ENCODE data around the gene AHCYL2. TPM values are rescaled to one million over a fixed set of nuclear protein-coding genes. Genes with fewer than 3 reads are reported as not detected.

The AHCYL2 gene
- total and polyA plus RNA-seq, 2 donors (not counting 3 experiments of a cell fraction or from before 2014, with no cell fraction given) = 10.8 to 13.5 TPM

- BruUV-seq (replicated peaks) = no TSS peak
- no peaks in the 10 kb centered on the region for H3K4me1 ChIP-seq (ENCODE audit: control insufficient read depth, extremely low read depth, insufficient read depth, low read length)
- H3K9ac ChIP-seq (replicated peaks; ENCODE audit: extremely low read depth, insufficient read depth, low read length) = no peak overlapping the region
- CTCF ChIA-PET = no interaction called here
- POLR2A ChIA-PET = no interaction called here
- no peaks in the 10 kb centered on the region for H3K79me2 ChIP-seq (ENCODE audit: control insufficient read depth, insufficient read depth, low read length)
- H3K4me3 ChIP-seq (replicated peaks in 1 of 3; ENCODE audit: insufficient read depth in 1 of 3, low read depth in 1 of 3, low read length in 3 of 3) = no peak overlapping the region
- H4K20me1 ChIP-seq (replicated peaks; ENCODE audit: control insufficient read depth, extremely low read depth, insufficient read depth, low read length) = no peaks in the 10 kb centered on the region
- intact Hi-C loops (cut with micrococcal nuclease) (no loop called here), dilution Hi-C loops (cut with MboI; ENCODE audit: extremely low pct_ligation_motif_present, low sequenced_read_pairs) (no loop called here)
- H3K27me3 ChIP-seq (ENCODE audit: control insufficient read depth in 2 of 2, insufficient read depth in 2 of 2, low read length in 2 of 2) = no peaks in the 10 kb centered on the region
- no peaks in the 10 kb centered on the region for H3K36me3 ChIP-seq (ENCODE audit: control insufficient read depth in 2 of 2, extremely low read depth in 1 of 2, insufficient read depth in 2 of 2, low read length in 2 of 2)
- no peak overlapping the region for H3K27ac ChIP-seq (ENCODE audit: insufficient read depth, low read depth, low read length)
- no peak overlapping the region for H2AFZ ChIP-seq (ENCODE audit: low read depth, low read length)
- TF ChIP-seq EZH2 (IDR thresholded peaks at IDR 0.05; ENCODE audit: borderline replicate concordance, low read depth, low read length, severe bottlenecking) = no peak
- no peak for TF ChIP-seq FOS (IDR thresholded peaks at IDR 0.05; ENCODE audit: borderline replicate concordance, insufficient read depth, low read length)
- no peak for TF ChIP-seq CTCF (IDR thresholded peaks at IDR 0.05; ENCODE audit: extremely low read depth in 1 of 2, insufficient read depth in 1 of 2, low read depth in 1 of 2, low read length in 2 of 2)
- no peak for TF ChIP-seq MAX (IDR thresholded peaks at IDR 0.05; ENCODE audit: insufficient read depth, insufficient read length)
- no peak for TF ChIP-seq GATA2 (IDR thresholded peaks at IDR 0.05; ENCODE audit: insufficient read depth, insufficient read length, low read depth, low read length)
- no peak for TF ChIP-seq POLR2A (IDR thresholded peaks at IDR 0.05; ENCODE audit: low read depth, low read length)
- TF ChIP-seq JUN (IDR thresholded peaks at IDR 0.05; ENCODE audit: borderline replicate concordance, insufficient read depth, insufficient read length, low read depth) = no peak
- no peak overlapping the region for H3K4me2 ChIP-seq (ENCODE audit: insufficient read depth, low read length)
- DNase-seq (ENCODE audit: low read depth, low spot score) (no peak), FAIRE-seq (no peak)
- H3K9me3 ChIP-seq (replicated peaks; ENCODE audit: control insufficient read depth, insufficient read depth, low read length) = no peaks in the 10 kb centered on the region
- no peaks in the 10 kb centered on the region for H3K9me1 ChIP-seq (replicated peaks; ENCODE audit: control insufficient read depth, extremely low read depth, insufficient read depth, low read length)
Observed at GRCh38 chr7:129356176-129356575, 131.3 kb downstream of the AHCYL2 start.
